CD14-positive monocyte (primary cell): ENCODE results near the gene TRIM34. TPM values are rescaled to one million over a fixed set of nuclear protein-coding genes. Genes with fewer than 3 reads are reported as not detected.

ENCODE experiments used
- DNase-seq, 3 donors: peaks; one replicate each; pipeline ENCODE4 v3.0.0-alpha.2; 2011 to 2022
- H2AFZ ChIP-seq: 2 replicates; pipeline ENCODE4 v1.6.0; 2012; ENCODE audit warnings: mild to moderate bottlenecking, low read depth, low read length, inconsistent platforms; ENCODE audit not compliant: insufficient read depth, poor library complexity, severe bottlenecking
- H3K27ac ChIP-seq, 2 donors: 1 replicate in 1 of 2; 2 replicates in 1 of 2; pipeline ENCODE4 v1.5.1; 2012 to 2013; ENCODE audit warnings: low read length in 2 of 2, control low read depth in 1 of 2, inconsistent platforms in 1 of 2, low read depth in 1 of 2, mild to moderate bottlenecking in 1 of 2
- H3K27me3 ChIP-seq, 2 donors: one replicate each; pipeline versions ENCODE4 v1.6.0 to v1.6.1; 2011 to 2013; ENCODE audit warnings: low read length in 2 of 2; ENCODE audit not compliant: control insufficient read depth in 2 of 2, insufficient read depth in 2 of 2
- H3K36me3 ChIP-seq, 2 donors: replicated peaks in 1 of 2; 1 replicate in 1 of 2; 2 replicates in 1 of 2; pipeline versions ENCODE4 v1.5.1 to v1.6.1; 2012 to 2013; ENCODE audit warnings: low read length in 2 of 2, control low read depth in 1 of 2, inconsistent platforms in 1 of 2, mild to moderate bottlenecking in 1 of 2; ENCODE audit not compliant: insufficient read depth in 2 of 2, control insufficient read depth in 1 of 2
- H3K4me1 ChIP-seq, 2 donors: 1 replicate in 1 of 2; 2 replicates in 1 of 2; pipeline versions ENCODE4 v1.5.1 to v1.6.1; 2012 to 2013; ENCODE audit warnings: low read length in 2 of 2, control low read depth in 1 of 2, inconsistent platforms in 1 of 2, mild to moderate bottlenecking in 1 of 2, moderate library complexity in 1 of 2; ENCODE audit not compliant: insufficient read depth in 2 of 2, control insufficient read depth in 1 of 2
- H3K4me2 ChIP-seq: replicated peaks from 2 replicates; pipeline ENCODE3; 2012; ENCODE audit warnings: low read length, moderate library complexity, mild to moderate bottlenecking; ENCODE audit not compliant: poor library complexity, severe bottlenecking; ENCODE audit errors: extremely low read depth
- H3K4me3 ChIP-seq, 3 experiments: fragments of 200-600 bp in 1 of 3; sonication (generic) in 1 of 3; replicated peaks in 1 of 3; 1 replicate in 2 of 3; 2 replicates in 1 of 3; pipeline ENCODE4 v1.5.1; 2011 to 2013; ENCODE audit warnings: low read length in 3 of 3, mild to moderate bottlenecking in 3 of 3, control low read depth in 2 of 3, low read depth in 2 of 3, inconsistent platforms in 1 of 3, moderate library complexity in 1 of 3
- H3K79me2 ChIP-seq: 2 replicates; pipeline ENCODE4 v1.6.0; 2012; ENCODE audit warnings: mild to moderate bottlenecking, control low read depth, inconsistent platforms, low read length, moderate library complexity; ENCODE audit not compliant: insufficient read depth
- H3K9ac ChIP-seq: 2 replicates; pipeline ENCODE4 v1.6.0; 2017; ENCODE audit warnings: low read length, mild to moderate bottlenecking; ENCODE audit not compliant: insufficient read depth, poor library complexity, severe bottlenecking
- H3K9me3 ChIP-seq, 2 donors: replicated peaks in 1 of 2; 1 replicate in 1 of 2; 2 replicates in 1 of 2; pipeline versions ENCODE4 v1.5.1 to v1.6.1; 2012 to 2013; ENCODE audit warnings: low read length in 2 of 2, control low read depth in 1 of 2; ENCODE audit not compliant: control insufficient read depth in 1 of 2, insufficient read depth in 1 of 2
- H4K20me1 ChIP-seq: 2 replicates; pipeline ENCODE4 v1.6.0; 2012; ENCODE audit warnings: mild to moderate bottlenecking, low read length, control low read depth, moderate library complexity; ENCODE audit not compliant: insufficient read depth
- H3K27ac Mint-ChIP-seq, 7 donors: one replicate each; pipeline ENCODE4 v1.8.0; 2020; ENCODE audit warnings: mild to moderate bottlenecking in 7 of 7, mixed read lengths in 7 of 7, moderate library complexity in 6 of 7, inconsistent platforms in 2 of 7
- H3K27me3 Mint-ChIP-seq, 3 donors: one replicate each; pipeline ENCODE4 v1.8.0; 2021 to 2022; ENCODE audit warnings: low read depth in 3 of 3, mild to moderate bottlenecking in 3 of 3, mixed read lengths in 3 of 3, moderate library complexity in 3 of 3, inconsistent platforms in 1 of 3
- H3K36me3 Mint-ChIP-seq, 2 donors: one replicate each; pipeline ENCODE4 v1.8.0; 2020; ENCODE audit warnings: mixed read lengths in 2 of 2, inconsistent platforms in 1 of 2, mild to moderate bottlenecking in 1 of 2
- H3K4me1 Mint-ChIP-seq: one replicate; pipeline ENCODE4 v1.8.0; 2020; ENCODE audit warnings: mild to moderate bottlenecking, mixed read lengths
- H3K4me3 Mint-ChIP-seq, 2 donors: one replicate each; pipeline ENCODE4 v1.8.0; 2020; ENCODE audit warnings: mild to moderate bottlenecking in 2 of 2, mixed read lengths in 2 of 2, moderate library complexity in 1 of 2
- H3K9me3 Mint-ChIP-seq, 7 donors: one replicate each; pipeline ENCODE4 v1.8.0; 2020 to 2022; ENCODE audit warnings: mixed read lengths in 7 of 7, mild to moderate bottlenecking in 6 of 7, moderate library complexity in 6 of 7, inconsistent platforms in 2 of 7
- WGBS: methylation state at CpG from one replicate; pipeline ENCODE4 v1.1.5; 2013; ENCODE audit warnings: missing lambda C conversion rate; ENCODE audit not compliant: insufficient coverage; 5-methylcytosine and 5-hydroxymethylcytosine counted together
- intact Hi-C, 2 donors: fragments of 100-400 bp; cut with micrococcal nuclease; formaldehyde crosslinking; loops; one replicate each; pipeline versions ENCODE4 v1.15.0 to v1.15.1; 2023
- polyA plus RNA-seq, 3 donors: library from polyadenylated mRNA; depleted of rRNA in 1 of 3; unstranded in 2 of 3; stranded (reverse) in 1 of 3; fragments of 300-500 nt in 2 of 3; fragments of >200 nt in 1 of 3; fragmentation: Illumina TruSeq in 2 of 3; gene quantifications; 1 replicate in 2 of 3; 2 replicates in 1 of 3; pipeline ENCODE4 v1.2.3, GENCODE V29; 2012 to 2021
- TF ChIP-seq, protein P1 (sequence below): fragments of 200-600 bp; IDR thresholded peaks from one replicate; pipeline ENCODE4 v1.8.0; 2022; ENCODE audit warnings: antibody characterized with exemption, mild to moderate bottlenecking

Gene TRIM34
- polyA plus RNA-seq, 3 donors, result 21.9 to 25.7 (median 23.5) TPM

- Histone ChIP-seq H3K27ac (no peak overlapping the region), H3K9ac (no peak overlapping the region), H4K20me1 (no peaks in the 10 kb centered on the region), H3K9me3 (no peaks in the 10 kb centered on the region), H2AFZ (no peak overlapping the region), H3K79me2 (no peaks in the 10 kb centered on the region), H3K36me3 (no peaks in the 10 kb centered on the region), H3K4me3 (no peak overlapping the region), H3K27me3 (no peaks in the 10 kb centered on the region), H3K4me1 (peaks cover 0 to 2% of the 10 kb centered on the region in 2 donors), H3K4me2 (no peak overlapping the region)
- Mint-ChIP-seq H3K4me1 (no peaks in the 10 kb centered on the region), H3K27ac (no peak overlapping the region), H3K36me3 (no peaks in the 10 kb centered on the region), H3K27me3 (no peaks in the 10 kb centered on the region), H3K4me3 (no peak overlapping the region), H3K9me3 (peaks cover 0 to 2% (median 0%) of the 10 kb centered on the region in 7 donors)
- WGBS, result no CpG with 5 or more reads among the region's 3 CpGs
- TF ChIP-seq, protein P1, sequence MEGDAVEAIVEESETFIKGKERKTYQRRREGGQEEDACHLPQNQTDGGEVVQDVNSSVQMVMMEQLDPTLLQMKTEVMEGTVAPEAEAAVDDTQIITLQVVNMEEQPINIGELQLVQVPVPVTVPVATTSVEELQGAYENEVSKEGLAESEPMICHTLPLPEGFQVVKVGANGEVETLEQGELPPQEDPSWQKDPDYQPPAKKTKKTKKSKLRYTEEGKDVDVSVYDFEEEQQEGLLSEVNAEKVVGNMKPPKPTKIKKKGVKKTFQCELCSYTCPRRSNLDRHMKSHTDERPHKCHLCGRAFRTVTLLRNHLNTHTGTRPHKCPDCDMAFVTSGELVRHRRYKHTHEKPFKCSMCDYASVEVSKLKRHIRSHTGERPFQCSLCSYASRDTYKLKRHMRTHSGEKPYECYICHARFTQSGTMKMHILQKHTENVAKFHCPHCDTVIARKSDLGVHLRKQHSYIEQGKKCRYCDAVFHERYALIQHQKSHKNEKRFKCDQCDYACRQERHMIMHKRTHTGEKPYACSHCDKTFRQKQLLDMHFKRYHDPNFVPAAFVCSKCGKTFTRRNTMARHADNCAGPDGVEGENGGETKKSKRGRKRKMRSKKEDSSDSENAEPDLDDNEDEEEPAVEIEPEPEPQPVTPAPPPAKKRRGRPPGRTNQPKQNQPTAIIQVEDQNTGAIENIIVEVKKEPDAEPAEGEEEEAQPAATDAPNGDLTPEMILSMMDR, result no peak
- DNase-seq, result no peak
- intact Hi-C loops, result no loop called here
Measured at GRCh38 chr11:5618807-5619206, 6.0 kb upstream of the TRIM34 start.

DNA sequence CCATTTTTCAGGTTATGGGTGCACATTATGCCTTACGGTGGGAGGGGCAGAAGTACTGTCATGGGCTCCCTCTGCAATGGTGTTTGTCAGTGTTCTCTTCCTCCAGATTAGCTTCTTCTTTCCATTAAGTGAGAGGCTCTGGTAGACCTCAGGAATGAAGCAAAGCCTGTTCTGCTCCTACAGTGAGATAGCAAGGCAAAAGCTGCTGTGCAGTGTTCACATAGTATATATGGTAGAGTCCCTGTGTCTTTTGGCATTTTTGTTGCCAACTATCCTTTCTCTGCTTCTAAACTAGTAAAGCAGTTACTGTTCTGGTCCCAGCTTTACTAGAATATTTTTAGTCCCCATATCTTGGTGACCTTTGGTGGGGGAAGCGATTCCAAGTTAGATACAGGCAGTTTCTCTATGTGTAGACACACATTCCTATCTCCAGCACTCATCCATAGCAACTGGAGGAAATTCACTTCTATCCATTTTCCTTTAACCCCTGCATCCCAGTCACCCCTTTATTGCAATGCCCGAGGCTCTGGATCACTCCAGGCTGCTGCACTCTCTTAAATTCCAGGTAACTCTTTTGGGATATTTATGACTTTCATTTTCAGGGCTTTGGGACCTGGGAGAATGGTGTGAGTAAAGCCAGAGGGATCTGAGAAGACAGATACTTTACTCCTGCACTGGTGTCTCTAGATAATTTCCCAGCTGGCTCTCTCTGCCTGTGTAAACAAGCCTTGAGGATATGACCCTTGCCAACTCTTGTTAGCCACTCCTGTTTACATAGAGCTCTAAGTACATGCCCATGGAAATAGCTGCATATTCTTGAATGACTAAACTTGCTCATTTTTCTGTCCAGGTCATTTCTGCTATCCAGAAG lies 3.9 kb upstream of the TRIM34 start:
- H3K36me3 ChIP-seq, result no peaks in the 10 kb centered on the region
- no peak overlapping the region for H3K9ac ChIP-seq
- no peaks in the 10 kb centered on the region for H3K27me3 ChIP-seq
- H3K9me3 ChIP-seq, result no peaks in the 10 kb centered on the region
- H3K4me3 Mint-ChIP-seq, result no peak overlapping the region
- no peaks in the 10 kb centered on the region for H4K20me1 ChIP-seq
- intact Hi-C loops, result loop anchor here in 1 of 2 donors (5.0 kb wide), 1 partner anchor 66 kb away; the partner anchor contains the start of genes TRIM22 and TRIM5
- H3K4me3 ChIP-seq, result no peak overlapping the region
- H3K9me3 Mint-ChIP-seq, result peaks cover 0 to 2% (median 0%) of the 10 kb centered on the region in 7 donors
- H3K27ac Mint-ChIP-seq, result no peak overlapping the region
- H2AFZ ChIP-seq, result no peak overlapping the region
- H3K36me3 Mint-ChIP-seq, result no peaks in the 10 kb centered on the region
- WGBS, result no CpG with 5 or more reads among the region's 3 CpGs
- no peaks in the 10 kb centered on the region for H3K27me3 Mint-ChIP-seq
- peaks cover 17% of the 10 kb centered on the region for H3K4me1 Mint-ChIP-seq
- TF ChIP-seq, protein P1, result no peak
- no peak for DNase-seq
- H3K4me1 ChIP-seq, result peaks cover 13 to 19% of the 10 kb centered on the region in 2 donors
- H3K4me2 ChIP-seq, result no peak overlapping the region
- H3K79me2 ChIP-seq, result peaks cover 11% of the 10 kb centered on the region
- no peak overlapping the region for H3K27ac ChIP-seq
